Fibroblast of pulmonary artery (primary cell): ENCODE results near the gene RNF121.

Source experiments
- DNase-seq: peaks from one replicate; pipeline ENCODE4 v3.0.0-alpha.2; 2010; ENCODE audit warnings: low read depth
- H3K4me3 ChIP-seq: replicated peaks from 2 replicates; pipeline ENCODE4 v1.5.1; 2011; ENCODE audit warnings: low read depth, mild to moderate bottlenecking, control low read depth, low read length, moderate library complexity
- CTCF ChIP-seq: IDR thresholded peaks from 2 replicates; pipeline ENCODE4 v1.5.1; 2011; ENCODE audit warnings: mild to moderate bottlenecking, control low read depth, low read length, inconsistent platforms; ENCODE audit errors: missing control alignments

RNF121 gene

GRCh38 chr11:71913756-71914526, 14.9 kb upstream of the RNF121 start:
- no peak for DNase-seq
- TF ChIP-seq CTCF: no peak
- H3K4me3 ChIP-seq: no peak overlapping the region

GRCh38 chr11:71914617-71915189, 14.1 kb upstream of the RNF121 start:
- no peak for TF ChIP-seq CTCF

GRCh38 chr11:71917646-71918140, 11.2 kb upstream of the RNF121 start:
- no peak for TF ChIP-seq CTCF
- no peak for DNase-seq
- H3K4me3 ChIP-seq: no peak overlapping the region

More at GRCh38 chr11:71914617-71915189, 14.1 kb upstream of the RNF121 start:
- H3K4me3 ChIP-seq: no peak overlapping the region
- DNase-seq: no peak

- H3K4me3 ChIP-seq: peak within 1 kb of the TSS; percentile 89
- DNase-seq: peak; percentile 89
- TF ChIP-seq CTCF: no peak
Observed at GRCh38 chr11:71927820-71928736, 768 bp upstream of the RNF121 start, which contains the start of gene XNDC1N. Gene XNDC1N, minus strand, starts transcription at chr11:71928594. Its CDS starts 5,241 bp downstream, at chr11:71923353.

DNA sequence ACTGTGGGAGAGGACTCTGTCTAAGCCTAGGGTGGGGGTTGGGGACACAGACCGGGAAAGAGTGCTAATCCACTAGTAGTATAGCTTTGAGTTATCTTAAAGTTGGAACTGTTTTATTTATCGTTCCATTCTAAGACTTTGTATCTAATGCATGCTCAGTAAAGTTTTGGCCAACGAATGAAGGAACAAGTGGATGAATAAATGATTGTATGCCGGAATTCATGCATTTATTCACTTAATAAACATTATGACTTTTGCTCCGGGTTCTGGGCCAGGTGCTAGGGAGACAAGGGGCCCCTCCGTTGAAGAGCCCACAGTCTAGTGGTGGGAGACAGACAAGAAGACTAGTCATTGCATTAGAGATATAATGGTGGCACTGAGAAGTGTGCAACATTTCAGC, 645 bp downstream of the RNF121 start:
- TF ChIP-seq CTCF: no peak
- H3K4me3 ChIP-seq: peak overlapping the region; percentile 89
- DNase-seq: no peak

DNA sequence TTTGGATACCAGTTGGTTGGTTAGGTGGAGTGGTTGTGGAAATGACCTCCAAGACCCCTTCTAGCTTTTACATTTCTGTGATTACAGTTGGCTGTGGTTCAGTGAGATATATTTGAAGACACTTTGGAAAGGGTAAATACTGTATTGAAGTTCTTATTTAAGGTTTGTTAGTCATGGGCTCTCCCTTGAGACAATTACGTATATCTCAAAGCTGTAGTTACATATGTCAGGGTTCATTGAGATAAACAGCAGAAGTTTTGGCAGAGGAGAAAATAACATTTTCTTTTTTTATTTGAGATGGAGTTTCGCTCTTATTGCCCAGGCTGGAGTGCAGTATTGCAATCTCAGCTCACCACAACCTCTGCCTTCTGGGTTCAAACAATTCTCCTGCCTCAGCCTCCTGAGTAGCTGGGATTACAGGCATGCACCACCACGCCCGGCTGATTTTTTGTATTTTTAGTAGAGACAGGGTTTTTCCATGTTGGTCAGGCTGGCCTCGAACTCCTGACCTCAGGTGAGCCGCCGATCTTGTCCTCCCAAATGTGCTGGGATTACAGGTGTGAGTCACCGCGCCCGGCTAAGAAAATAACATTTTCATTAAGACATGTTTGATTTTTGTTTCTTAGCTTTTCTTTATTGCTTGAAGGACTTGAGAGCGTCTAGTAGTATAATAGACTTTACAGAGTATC, 1.9 kb downstream of the RNF121 start:
- H3K4me3 ChIP-seq: no peak overlapping the region
- no peak for TF ChIP-seq CTCF

More for the DNA sequence above, 1.9 kb downstream of the RNF121 start:
- no peak for DNase-seq
